Femur (tissue), 1 donor: ENCODE data around the gene KIDINS220.

Experiments used
- DNase-seq: peaks from one replicate; pipeline ENCODE4 v3.0.0-alpha.2; 2017

The KIDINS220 gene

GRCh38 chr2:8836971-8837794, at the start of gene KIDINS220:
KIDINS220 (minus strand) TSS chr2:8837613; CDS start chr2:8827093, 10,520 bp downstream.
- peak; percentile 94 for DNase-seq

GRCh38 chr2:8886876-8887275, 49.5 kb upstream of the KIDINS220 start:
- DNase-seq = no peak

GRCh38 chr2:8886202-8886518, 48.7 kb upstream of the KIDINS220 start:
- no peak for DNase-seq

- DNase-seq = no peak
These were observed 48.2 kb upstream of the KIDINS220 start for GRCh38 chr2:8885449-8886201.

GRCh38 chr2:8884812-8885211, 47.4 kb upstream of the KIDINS220 start:
- no peak for DNase-seq

- no peak for DNase-seq
These were observed 44.7 kb upstream of the KIDINS220 start for GRCh38 chr2:8882094-8882493.

GRCh38 chr2:8877894-8878293, 40.5 kb upstream of the KIDINS220 start:
- no peak for DNase-seq

- no peak for DNase-seq
These were observed 39.9 kb upstream of the KIDINS220 start for GRCh38 chr2:8877332-8877731.

- DNase-seq = no peak
These were observed 39.2 kb upstream of the KIDINS220 start for GRCh38 chr2:8876628-8877027.

- DNase-seq = no peak
These were observed 35.5 kb upstream of the KIDINS220 start for GRCh38 chr2:8872821-8873432.

GRCh38 chr2:8870441-8870840, 33.0 kb upstream of the KIDINS220 start:
- DNase-seq = no peak

GRCh38 chr2:8867363-8867762, 29.9 kb upstream of the KIDINS220 start:
- no peak for DNase-seq

GRCh38 chr2:8863331-8863953, 26.0 kb upstream of the KIDINS220 start:
- DNase-seq = no peak

GRCh38 chr2:8862230-8862629, 24.8 kb upstream of the KIDINS220 start:
- no peak for DNase-seq

GRCh38 chr2:8861797-8862196, 24.4 kb upstream of the KIDINS220 start:
- no peak for DNase-seq

- DNase-seq = no peak
These were observed 22.8 kb upstream of the KIDINS220 start for GRCh38 chr2:8860239-8860638.

GRCh38 chr2:8858910-8859309, 21.5 kb upstream of the KIDINS220 start:
- no peak for DNase-seq

GRCh38 chr2:8858264-8858663, 20.9 kb upstream of the KIDINS220 start:
- no peak for DNase-seq

GRCh38 chr2:8857709-8858108, 20.3 kb upstream of the KIDINS220 start:
- peak; percentile 52 for DNase-seq

GRCh38 chr2:8856176-8856575, 18.8 kb upstream of the KIDINS220 start:
- no peak for DNase-seq

GRCh38 chr2:8855010-8855409, 17.6 kb upstream of the KIDINS220 start:
- no peak for DNase-seq

GRCh38 chr2:8853426-8853825, 16.0 kb upstream of the KIDINS220 start:
- no peak for DNase-seq

GRCh38 chr2:8851811-8852560, 14.6 kb upstream of the KIDINS220 start:
- peak; percentile 42 for DNase-seq
